ENCODE data around the gene GPS2. TPM values are rescaled to one million over a fixed set of nuclear protein-coding genes. Genes with fewer than 3 reads are reported as not detected.
"Not testable (repeated sequence)": the region's sequence is repeated elsewhere in the genome, so short reads cannot be mapped to it uniquely, and the experiment has no call there.

Gene GPS2
- total RNA-seq, 4 donors from 2014 or later = 77.4 to 123 (median 87.0) TPM

- H3K36me3 ChIP-seq = no peaks in the 10 kb centered on the region
- TF ChIP-seq, protein P1, sequence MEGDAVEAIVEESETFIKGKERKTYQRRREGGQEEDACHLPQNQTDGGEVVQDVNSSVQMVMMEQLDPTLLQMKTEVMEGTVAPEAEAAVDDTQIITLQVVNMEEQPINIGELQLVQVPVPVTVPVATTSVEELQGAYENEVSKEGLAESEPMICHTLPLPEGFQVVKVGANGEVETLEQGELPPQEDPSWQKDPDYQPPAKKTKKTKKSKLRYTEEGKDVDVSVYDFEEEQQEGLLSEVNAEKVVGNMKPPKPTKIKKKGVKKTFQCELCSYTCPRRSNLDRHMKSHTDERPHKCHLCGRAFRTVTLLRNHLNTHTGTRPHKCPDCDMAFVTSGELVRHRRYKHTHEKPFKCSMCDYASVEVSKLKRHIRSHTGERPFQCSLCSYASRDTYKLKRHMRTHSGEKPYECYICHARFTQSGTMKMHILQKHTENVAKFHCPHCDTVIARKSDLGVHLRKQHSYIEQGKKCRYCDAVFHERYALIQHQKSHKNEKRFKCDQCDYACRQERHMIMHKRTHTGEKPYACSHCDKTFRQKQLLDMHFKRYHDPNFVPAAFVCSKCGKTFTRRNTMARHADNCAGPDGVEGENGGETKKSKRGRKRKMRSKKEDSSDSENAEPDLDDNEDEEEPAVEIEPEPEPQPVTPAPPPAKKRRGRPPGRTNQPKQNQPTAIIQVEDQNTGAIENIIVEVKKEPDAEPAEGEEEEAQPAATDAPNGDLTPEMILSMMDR (IDR thresholded peaks at IDR 0.05) = no peak
- no peak for TF ChIP-seq POLR2AphosphoS5 (IDR thresholded peaks at IDR 0.05)
- H3K9me3 ChIP-seq = no peaks in the 10 kb centered on the region
- no peak overlapping the region for H3K27ac ChIP-seq
- 66% methylated on average over 3 of the region's 3 CpGs for WGBS
- no peak for DNase-seq (ENCODE audit: low spot score in 2 of 2)
- peaks cover 12% of the 10 kb centered on the region for H3K4me1 ChIP-seq
- no peak overlapping the region for H3K4me3 ChIP-seq
- peaks cover 8% of the 10 kb centered on the region for H3K27me3 ChIP-seq
Observed at GRCh38 chr17:7334938-7335538, 19.9 kb upstream of the GPS2 start.

- H3K36me3 ChIP-seq; H3K9me3 ChIP-seq; H3K4me3 ChIP-seq; DNase-seq (ENCODE audit: low spot score in 2 of 2); H3K27me3 ChIP-seq; H3K27ac ChIP-seq: not testable (repeated sequence)
- 39% methylated on average over 14 of the region's 14 CpGs for WGBS
- H3K4me1 ChIP-seq = peaks cover 23% of the 10 kb centered on the region
Observed at GRCh38 chr17:7332600-7333069, 17.5 kb upstream of the GPS2 start.

DNA sequence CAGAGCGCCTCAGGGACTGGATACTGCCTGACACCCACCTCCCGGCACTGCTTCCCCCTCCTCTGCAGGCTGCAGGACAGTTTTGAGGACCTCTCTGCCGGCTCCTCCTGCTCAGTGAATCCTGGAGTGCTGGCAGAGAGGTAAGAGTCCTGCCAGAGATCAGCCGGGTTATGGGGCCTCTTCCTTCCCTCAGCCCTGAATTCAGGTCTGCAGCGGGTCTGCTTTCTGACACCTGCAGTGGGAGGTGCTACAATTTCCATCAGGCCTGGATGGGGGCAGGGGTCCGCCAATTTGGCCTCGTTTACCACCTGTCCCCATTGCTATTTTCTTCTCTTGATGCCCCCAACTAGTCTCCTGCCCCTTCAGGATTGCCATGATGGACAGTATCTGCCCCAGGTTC is 17.0 kb upstream of the GPS2 start:
- WGBS = 33% methylated on average over 6 of the region's 7 CpGs
- DNase-seq (ENCODE audit: low spot score in 2 of 2) = no peak
- peaks cover 26% of the 10 kb centered on the region for H3K4me1 ChIP-seq
- H3K27ac ChIP-seq = no peak overlapping the region
- no peak overlapping the region for H3K4me3 ChIP-seq
- TF ChIP-seq POLR2A (IDR thresholded peaks at IDR 0.05) = no peak
- TF ChIP-seq EP300 (IDR thresholded peaks at IDR 0.05) = no peak
- TF ChIP-seq, protein P1 (IDR thresholded peaks at IDR 0.05) = no peak
- TF ChIP-seq POLR2AphosphoS5 (IDR thresholded peaks at IDR 0.05) = no peak
- no peaks in the 10 kb centered on the region for H3K9me3 ChIP-seq
- peaks cover 8% of the 10 kb centered on the region for H3K27me3 ChIP-seq
- no peaks in the 10 kb centered on the region for H3K36me3 ChIP-seq

DNA sequence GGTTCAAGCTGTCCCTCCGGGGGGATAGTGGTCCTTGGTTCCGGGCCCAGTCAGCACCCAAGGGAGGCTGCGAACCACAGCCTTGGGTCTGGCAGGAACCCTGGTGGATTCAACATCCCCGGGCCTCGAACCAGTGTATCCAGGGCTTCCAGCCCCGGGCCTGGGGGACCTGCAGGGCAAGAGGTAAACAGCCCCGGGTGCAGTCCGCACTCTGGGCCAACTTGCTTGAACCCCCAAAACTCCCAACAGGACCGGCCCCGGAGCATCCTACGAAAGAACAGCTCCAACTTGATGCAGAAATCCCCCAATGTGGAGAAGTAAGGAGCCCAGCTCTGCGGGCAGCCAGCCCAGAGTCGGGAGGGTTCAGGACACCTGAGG is 15.5 kb upstream of the GPS2 start:
- H3K9me3 ChIP-seq = no peaks in the 10 kb centered on the region
- no peak for DNase-seq (ENCODE audit: low spot score in 2 of 2)
- H3K4me3 ChIP-seq = peak overlapping the region; percentile 71
- peak overlapping the region; percentile 86 for H3K27ac ChIP-seq
- 78% methylated on average over 6 of the region's 13 CpGs for WGBS
- H3K4me1 ChIP-seq = peaks cover 26% of the 10 kb centered on the region
- peaks cover 10% of the 10 kb centered on the region for H3K36me3 ChIP-seq
- no peaks in the 10 kb centered on the region for H3K27me3 ChIP-seq
- no peak for TF ChIP-seq POLR2A (IDR thresholded peaks at IDR 0.05)
- TF ChIP-seq, protein P1 (IDR thresholded peaks at IDR 0.05) = no peak
- no peak for TF ChIP-seq POLR2AphosphoS5 (IDR thresholded peaks at IDR 0.05)
- no peak for TF ChIP-seq EP300 (IDR thresholded peaks at IDR 0.05)

- H3K9me3 ChIP-seq = no peaks in the 10 kb centered on the region
- peaks cover 26% of the 10 kb centered on the region for H3K4me1 ChIP-seq
- H3K4me3 ChIP-seq = peak overlapping the region; percentile 71
- WGBS = 0% methylated on average over 17 of the region's 34 CpGs
- no peaks in the 10 kb centered on the region for H3K27me3 ChIP-seq
- peak overlapping the region; percentile 86 for H3K27ac ChIP-seq
- DNase-seq (ENCODE audit: low spot score in 2 of 2) = peak in 1 of 2 donors; percentile 87
- TF ChIP-seq EP300 (IDR thresholded peaks at IDR 0.05) (no peak), POLR2AphosphoS5 (IDR thresholded peaks at IDR 0.05) (no peak)
- TF ChIP-seq, protein P1 (IDR thresholded peaks at IDR 0.05) = no peak
- peaks cover 15% of the 10 kb centered on the region for H3K36me3 ChIP-seq
Observed at GRCh38 chr17:7329997-7330637, 15.0 kb upstream of the GPS2 start.
